ENCODE results near the gene USP17L26.
"Not testable (repeated sequence)": the region's sequence is repeated elsewhere in the genome, so short reads cannot be mapped to it uniquely, and the experiment has no call there.

DNA sequence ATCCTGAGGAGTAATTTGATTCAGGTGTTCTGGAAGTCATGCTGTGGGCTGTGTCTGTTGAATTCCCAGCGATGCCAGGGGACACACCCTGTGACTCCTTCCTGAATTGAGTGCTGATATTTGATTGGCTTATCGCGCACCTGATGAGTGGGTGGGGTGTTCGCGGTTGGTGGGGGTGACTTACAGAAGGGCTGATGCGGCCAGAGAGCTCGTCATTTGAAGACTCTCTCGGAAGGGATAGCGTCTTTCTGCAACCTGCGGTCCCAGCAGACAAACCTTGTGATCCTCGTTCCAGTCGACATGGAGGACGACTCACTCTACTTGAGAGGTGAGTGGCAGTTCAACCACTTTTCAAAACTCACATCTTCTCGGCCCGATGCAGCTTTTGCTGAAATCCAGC lies 9.6 kb upstream of the USP17L26 start, which contains the start of gene USP17L24:
- TF ChIP-seq EZH2phosphoT487 (IDR thresholded peaks at IDR 0.05; ENCODE audit: unreplicated experiment); CTCF (conservative IDR thresholded peaks at IDR 0.05; ENCODE audit: low read depth in 2 of 2): not testable (repeated sequence)

All from GM23338 (cell line).